ENCODE data around the gene LRIT1. TPM values are rescaled to one million over a fixed set of nuclear protein-coding genes. Genes with fewer than 3 reads are reported as not detected.

Gene LRIT1
- total RNA-seq, 3 donors from 2014 or later: not detected

- intact Hi-C loops (cut with DNase I; ENCODE audit: low total_unique reads): no loop called here
- no peak for DNase-seq (ENCODE audit: low spot score in 2 of 2)
- Histone ChIP-seq H3K9me3 (no peaks in the 10 kb centered on the region), H3K4me3 (no peak overlapping the region), H3K27me3 (no peaks in the 10 kb centered on the region), H3K36me3 (no peaks in the 10 kb centered on the region), H3K4me1 (no peaks in the 10 kb centered on the region), H3K27ac (no peak overlapping the region)
- TF ChIP-seq POLR2A (IDR thresholded peaks at IDR 0.05) (no peak), CTCF (IDR thresholded peaks at IDR 0.05) (no peak), POLR2AphosphoS5 (IDR thresholded peaks at IDR 0.05) (no peak)
These were observed 7.4 kb upstream of the LRIT1 start for GRCh38 chr10:84248794-84249193.

GRCh38 chr10:84247496-84247895, 6.2 kb upstream of the LRIT1 start:
- TF ChIP-seq CTCF (IDR thresholded peaks at IDR 0.05): no peak
- no peak for TF ChIP-seq POLR2AphosphoS5 (IDR thresholded peaks at IDR 0.05)
- no peak for TF ChIP-seq POLR2A (IDR thresholded peaks at IDR 0.05)
- DNase-seq (ENCODE audit: low spot score in 2 of 2): no peak
- intact Hi-C loops (cut with DNase I; ENCODE audit: low total_unique reads): no loop called here

GRCh38 chr10:84244651-84245270, 3.4 kb upstream of the LRIT1 start, which contains the start of gene RGR:
Gene RGR, plus strand, starts transcription at chr10:84245053. Its CDS starts 38 bp downstream, at chr10:84245091.
- TF ChIP-seq POLR2A (IDR thresholded peaks at IDR 0.05) (no peak), POLR2AphosphoS5 (IDR thresholded peaks at IDR 0.05) (peak in 1 of 3 donors; percentile 24)
- Histone ChIP-seq H3K4me1 (no peaks in the 10 kb centered on the region), H3K27me3 (no peaks in the 10 kb centered on the region), H3K4me3 (peak within 1 kb of the TSS in 1 of 3 donors; percentile 19), H3K36me3 (no peaks in the 10 kb centered on the region), H3K9me3 (no peaks in the 10 kb centered on the region), H3K27ac (peak within 1 kb of the TSS in 1 of 2 donors; percentile 72)
- intact Hi-C loops (cut with DNase I; ENCODE audit: low total_unique reads): no loop called here
- DNase-seq (ENCODE audit: low spot score in 2 of 2): peak in 1 of 2 donors; percentile 71

More at GRCh38 chr10:84247496-84247895, 6.2 kb upstream of the LRIT1 start:
- Histone ChIP-seq H3K9me3 (no peaks in the 10 kb centered on the region), H3K4me1 (no peaks in the 10 kb centered on the region), H3K27ac (no peak overlapping the region), H3K27me3 (no peaks in the 10 kb centered on the region), H3K4me3 (no peak overlapping the region), H3K36me3 (no peaks in the 10 kb centered on the region)

GRCh38 chr10:84243759-84244158, 2.4 kb upstream of the LRIT1 start:
- no peak for DNase-seq (ENCODE audit: low spot score in 2 of 2)
- H3K9me3 ChIP-seq: no peaks in the 10 kb centered on the region
- peak overlapping the region in 1 of 2 donors; percentile 72 for H3K27ac ChIP-seq
- TF ChIP-seq POLR2AphosphoS5 (IDR thresholded peaks at IDR 0.05): no peak
- TF ChIP-seq CTCF (IDR thresholded peaks at IDR 0.05): no peak
- no peak for TF ChIP-seq POLR2A (IDR thresholded peaks at IDR 0.05)
- no peaks in the 10 kb centered on the region for H3K36me3 ChIP-seq
- H3K4me3 ChIP-seq: no peak overlapping the region
- intact Hi-C loops (cut with DNase I; ENCODE audit: low total_unique reads): no loop called here
- H3K4me1 ChIP-seq: no peaks in the 10 kb centered on the region
- no peaks in the 10 kb centered on the region for H3K27me3 ChIP-seq

GRCh38 chr10:84238909-84239308, 2.4 kb downstream of the LRIT1 start:
- H3K4me3 ChIP-seq: no peak overlapping the region
- H3K36me3 ChIP-seq: no peaks in the 10 kb centered on the region
- TF ChIP-seq POLR2AphosphoS5 (IDR thresholded peaks at IDR 0.05) (no peak), POLR2A (IDR thresholded peaks at IDR 0.05) (no peak), CTCF (IDR thresholded peaks at IDR 0.05) (no peak)
- peaks cover 0 to 4% of the 10 kb centered on the region in 2 donors for H3K9me3 ChIP-seq
- no peak for DNase-seq (ENCODE audit: low spot score in 2 of 2)
- no peaks in the 10 kb centered on the region for H3K4me1 ChIP-seq
- intact Hi-C loops (cut with DNase I; ENCODE audit: low total_unique reads): no loop called here
- H3K27me3 ChIP-seq: peaks cover 0 to 15% of the 10 kb centered on the region in 2 donors
- no peak overlapping the region for H3K27ac ChIP-seq
